Sigmoid colon (tissue), 4 donors: ENCODE measurements around the gene GADD45B.

Experiments
- CTCF ChIP-seq, 4 experiments: fragments of 450-650 bp in 3 of 4; fragments of 200-600 bp in 1 of 4; IDR thresholded peaks; one replicate each; pipeline ENCODE4 v1.5.1; 2016 to 2019; ENCODE audit warnings: antibody characterized with exemption in 4 of 4, mild to moderate bottlenecking in 3 of 4, moderate library complexity in 2 of 4
- EP300 ChIP-seq, 4 donors: sonication (generic); formaldehyde crosslinking; IDR thresholded peaks; one replicate each; pipeline ENCODE4 v1.6.1; 2017; ENCODE audit warnings: antibody characterized with exemption in 4 of 4
- POLR2A ChIP-seq, 2 donors: fragments of 450-650 bp; IDR thresholded peaks; one replicate each; pipeline ENCODE4 v1.6.1; 2016; ENCODE audit warnings: antibody characterized with exemption in 2 of 2, mild to moderate bottlenecking in 2 of 2, moderate library complexity in 2 of 2
- POLR2AphosphoS5 ChIP-seq, 4 donors: sonication (generic); formaldehyde crosslinking; IDR thresholded peaks; one replicate each; pipeline ENCODE4 v1.6.1; 2017; ENCODE audit warnings: antibody characterized with exemption in 4 of 4

- TF ChIP-seq POLR2AphosphoS5 (IDR thresholded peaks at IDR 0.05): no peak
- TF ChIP-seq CTCF (IDR thresholded peaks at IDR 0.05): no peak
- no peak for TF ChIP-seq POLR2A (IDR thresholded peaks at IDR 0.05)
- TF ChIP-seq EP300 (IDR thresholded peaks at IDR 0.05): no peak
These were observed 46.9 kb upstream of the GADD45B start for GRCh38 chr19:2428756-2429711.
